K562 (cell line): Measurements from ENCODE around the gene HOXB5. TPM values are rescaled to one million over a fixed set of nuclear protein-coding genes. Genes with fewer than 3 reads are reported as not detected.

Experiments
- ATF7 ChIP-seq: fragments of 450-650 bp; IDR thresholded peaks from 2 replicates; pipeline ENCODE4 v1.7.1; 2014; ENCODE audit warnings: mild to moderate bottlenecking, moderate library complexity
- BACH1 ChIP-seq: fragments of 200-800 bp; sonication (Bioruptor generic); IDR thresholded peaks from 2 replicates; pipeline ENCODE4 v1.6.1; 2016; ENCODE audit warnings: missing genetic modification characterization, missing compliant biosample characterization
- BHLHE40 ChIP-seq: IDR thresholded peaks from 2 replicates; pipeline ENCODE4 v1.6.1; 2011; ENCODE audit warnings: low read length, improper control_type of control experiment
- CCNT2 ChIP-seq: IDR thresholded peaks from 2 replicates; pipeline ENCODE4 v1.6.1; 2011; ENCODE audit warnings: borderline replicate concordance, low read depth, mild to moderate bottlenecking, moderate library complexity, mixed read lengths, low read length; ENCODE audit not compliant: insufficient read length; ENCODE audit errors: extremely low read depth
- EHMT2 ChIP-seq: fragments of 450-650 bp; IDR thresholded peaks from 2 replicates; pipeline ENCODE4 v1.6.1; 2018; ENCODE audit warnings: antibody characterized with exemption
- HSF4 ChIP-seq: fragments of 250-450 bp; sonication (Bioruptor Pico); IDR thresholded peaks from 2 replicates; pipeline ENCODE4 v2.1.2; 2022; ENCODE audit warnings: mild to moderate bottlenecking, moderate library complexity, borderline replicate concordance
- KAT7 ChIP-seq: sonication (generic); formaldehyde crosslinking; IDR thresholded peaks from 2 replicates; pipeline ENCODE4 v1.8.0; 2022; ENCODE audit warnings: missing genetic modification reagents, mild to moderate bottlenecking, borderline replicate concordance
- MAFK ChIP-seq: IDR thresholded peaks from 2 replicates; pipeline ENCODE4 v1.6.1; 2011; ENCODE audit warnings: low read length, improper control_type of control experiment
- NR2C1 ChIP-seq, 2 experiments: fragments of 450-650 bp; IDR thresholded peaks; 2 replicates each; pipeline ENCODE4 v1.6.1; 2017; ENCODE audit warnings: mild to moderate bottlenecking in 2 of 2, antibody characterized with exemption in 1 of 2, inconsistent platforms in 1 of 2, missing compliant biosample characterization in 1 of 2, missing genetic modification characterization in 1 of 2
- PYGO2 ChIP-seq: fragments of 450-650 bp; IDR thresholded peaks from 2 replicates; pipeline ENCODE4 v1.6.1; 2016; ENCODE audit warnings: mild to moderate bottlenecking, missing genetic modification characterization, moderate library complexity, missing compliant biosample characterization
- RFX7 ChIP-seq: fragments of 250-450 bp; sonication (Bioruptor Pico); IDR thresholded peaks from 2 replicates; pipeline ENCODE4 v1.5.1; 2021; ENCODE audit warnings: mild to moderate bottlenecking
- SMAD1 ChIP-seq: fragments of 150-350 bp; IDR thresholded peaks from 2 replicates; pipeline ENCODE4 v1.6.1; 2014; ENCODE audit warnings: low read length, low read depth; ENCODE audit not compliant: partially characterized antibody
- SMARCE1 ChIP-seq: fragments of 450-650 bp; IDR thresholded peaks from 2 replicates; pipeline ENCODE4 v1.7.1; 2016; ENCODE audit warnings: mild to moderate bottlenecking
- TRIM24 ChIP-seq, 2 experiments: fragments of 450-650 bp; IDR thresholded peaks; 2 replicates each; pipeline ENCODE4 v1.6.1; 2016
- YY1 ChIP-seq, 3 experiments: IDR thresholded peaks; 2 replicates each; pipeline ENCODE4 v1.6.1; 2011; ENCODE audit warnings: low read length in 2 of 3, mild to moderate bottlenecking in 2 of 3, moderate library complexity in 2 of 3, borderline replicate concordance in 1 of 3, control low read depth in 1 of 3, low read depth in 1 of 3; ENCODE audit not compliant: insufficient read depth in 3 of 3, insufficient replicate concordance in 2 of 3, control insufficient read depth in 1 of 3, insufficient read length in 1 of 3; ENCODE audit errors: extremely low read depth in 1 of 3
- ZNF175 ChIP-seq: fragments of 200-800 bp; sonication (Bioruptor generic); IDR thresholded peaks from 2 replicates; pipeline ENCODE4 v1.6.1; 2016; ENCODE audit warnings: low read depth, mild to moderate bottlenecking, missing genetic modification characterization, missing compliant biosample characterization
- ZNF551 ChIP-seq: fragments of 250-450 bp; sonication (Bioruptor Pico); IDR thresholded peaks from 2 replicates; pipeline ENCODE4 v1.5.0; 2021; ENCODE audit warnings: mild to moderate bottlenecking, moderate library complexity
- ZNF830 ChIP-seq: fragments of 250-450 bp; sonication (Bioruptor Pico); IDR thresholded peaks from 2 replicates; pipeline ENCODE4 v1.5.0; 2021; ENCODE audit warnings: mild to moderate bottlenecking
- polyA plus RNA-seq, 8 experiments: library from polyadenylated mRNA; depleted of rRNA in 4 of 8; stranded (reverse) in 5 of 8; unstranded in 3 of 8; fragments of >200 nt; fragmentation: Nextera tagmentation in 2 of 8; fragmentation: Illumina TruSeq in 1 of 8; extraction: Ambion mirVana in 2 of 8; extraction: Trizol in 1 of 8; gene quantifications; 2 replicates each; pipeline versions ENCODE4 v1.2.1 to v1.2.3, GENCODE V29; 2011 to 2014; ENCODE audit warnings: inconsistent platforms in 1 of 8, missing spikeins in 1 of 8
- total RNA-seq, 7 experiments: library from RNA; depleted of rRNA in 6 of 7; stranded (reverse); fragments of >200 nt in 6 of 7; fragmentation: Illumina TruSeq in 2 of 7; extraction: Trizol in 2 of 7; gene quantifications; 2 replicates each; pipeline versions ENCODE4 v1.2.1 to v1.2.3, GENCODE V29; 2011 to 2021; ENCODE audit warnings: low replicate concordance in 1 of 7
- TF ChIP-seq, protein P1 (sequence below), 3 experiments: fragments of 200-800 bp in 1 of 3; fragments of 250-450 bp in 1 of 3; fragments of 450-650 bp in 1 of 3; sonication (Bioruptor Pico) in 1 of 3; sonication (Bioruptor generic) in 1 of 3; formaldehyde crosslinking in 1 of 3; IDR thresholded peaks; 2 replicates each; pipeline versions ENCODE4 v1.6.1 to v1.8.0; 2016 to 2022; ENCODE audit warnings: mild to moderate bottlenecking in 2 of 3, missing genetic modification characterization in 2 of 3, missing compliant biosample characterization in 1 of 3, moderate library complexity in 1 of 3
- TF ChIP-seq, protein P2 (sequence below): sonication (generic); formaldehyde crosslinking; IDR thresholded peaks from 2 replicates; pipeline ENCODE4 v1.8.1; 2023; ENCODE audit warnings: mild to moderate bottlenecking, missing genetic modification reagents
- TF ChIP-seq, protein P3 (sequence below), 2 experiments: fragments of 200-800 bp in 1 of 2; sonication (Bioruptor generic) in 1 of 2; sonication (generic) in 1 of 2; formaldehyde crosslinking in 1 of 2; IDR thresholded peaks in 1 of 2; conservative IDR thresholded peaks in 1 of 2; 2 replicates each; pipeline versions ENCODE4 v1.5.0 to v1.6.1; 2016 to 2020; ENCODE audit warnings: missing compliant biosample characterization in 1 of 2, missing genetic modification characterization in 1 of 2, missing genetic modification reagents in 1 of 2
- TF ChIP-seq, protein P4 (sequence below): fragments of 250-450 bp; sonication (Bioruptor Pico); IDR thresholded peaks from 2 replicates; pipeline ENCODE4 v1.6.1; 2021; ENCODE audit warnings: mild to moderate bottlenecking

The HOXB5 gene
- total and polyA plus RNA-seq, 9 of the 15 experiments (the other 6 are each of a cell fraction or from before 2014, with no cell fraction given), result 0.24 to 2.7 (median 0.65) TPM

DNA sequence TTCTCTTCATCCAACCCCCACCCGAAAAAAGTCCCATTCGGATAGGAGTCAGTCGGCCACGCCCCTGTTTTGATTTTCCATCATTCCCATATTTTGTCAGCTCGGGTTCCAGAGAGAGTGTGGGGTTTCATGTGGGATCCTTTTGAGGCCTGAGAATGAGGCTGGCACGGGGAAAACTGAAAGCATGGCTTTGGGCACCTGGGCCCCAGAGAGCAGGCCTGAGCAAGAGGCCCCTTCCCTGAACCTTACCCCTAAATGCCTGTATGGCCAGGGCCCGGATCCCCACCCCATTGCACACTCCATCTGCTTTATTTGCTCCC lies 10.9 kb downstream of the HOXB5 start (continued):
- no peak for TF ChIP-seq KAT7 (CRISPR knock-in tag)
- no peak for TF ChIP-seq TRIM24 (IDR thresholded peaks at IDR 0.05)
- TF ChIP-seq BACH1 (tag), result peak; percentile 66; the same call in 1 of the 2 replicates
- no peak for TF ChIP-seq YY1 (IDR thresholded peaks at IDR 0.05; ENCODE audit: borderline replicate concordance in 1 of 3, control insufficient read depth in 1 of 3, extremely low read depth in 1 of 3, insufficient read depth in 3 of 3, insufficient read length in 1 of 3, insufficient replicate concordance in 2 of 3, low read depth in 1 of 3, low read length in 2 of 3)
- no peak for TF ChIP-seq SMARCE1
- TF ChIP-seq ZNF830 (CRISPR knock-in tag), result 0 out of 2 replicates have a peak, but pooled peaks have one; percentile 37
- TF ChIP-seq EHMT2, result no peak
- no peak for TF ChIP-seq BHLHE40
- TF ChIP-seq HSF4 (CRISPR knock-in tag), result no peak
- TF ChIP-seq, protein P1, sequence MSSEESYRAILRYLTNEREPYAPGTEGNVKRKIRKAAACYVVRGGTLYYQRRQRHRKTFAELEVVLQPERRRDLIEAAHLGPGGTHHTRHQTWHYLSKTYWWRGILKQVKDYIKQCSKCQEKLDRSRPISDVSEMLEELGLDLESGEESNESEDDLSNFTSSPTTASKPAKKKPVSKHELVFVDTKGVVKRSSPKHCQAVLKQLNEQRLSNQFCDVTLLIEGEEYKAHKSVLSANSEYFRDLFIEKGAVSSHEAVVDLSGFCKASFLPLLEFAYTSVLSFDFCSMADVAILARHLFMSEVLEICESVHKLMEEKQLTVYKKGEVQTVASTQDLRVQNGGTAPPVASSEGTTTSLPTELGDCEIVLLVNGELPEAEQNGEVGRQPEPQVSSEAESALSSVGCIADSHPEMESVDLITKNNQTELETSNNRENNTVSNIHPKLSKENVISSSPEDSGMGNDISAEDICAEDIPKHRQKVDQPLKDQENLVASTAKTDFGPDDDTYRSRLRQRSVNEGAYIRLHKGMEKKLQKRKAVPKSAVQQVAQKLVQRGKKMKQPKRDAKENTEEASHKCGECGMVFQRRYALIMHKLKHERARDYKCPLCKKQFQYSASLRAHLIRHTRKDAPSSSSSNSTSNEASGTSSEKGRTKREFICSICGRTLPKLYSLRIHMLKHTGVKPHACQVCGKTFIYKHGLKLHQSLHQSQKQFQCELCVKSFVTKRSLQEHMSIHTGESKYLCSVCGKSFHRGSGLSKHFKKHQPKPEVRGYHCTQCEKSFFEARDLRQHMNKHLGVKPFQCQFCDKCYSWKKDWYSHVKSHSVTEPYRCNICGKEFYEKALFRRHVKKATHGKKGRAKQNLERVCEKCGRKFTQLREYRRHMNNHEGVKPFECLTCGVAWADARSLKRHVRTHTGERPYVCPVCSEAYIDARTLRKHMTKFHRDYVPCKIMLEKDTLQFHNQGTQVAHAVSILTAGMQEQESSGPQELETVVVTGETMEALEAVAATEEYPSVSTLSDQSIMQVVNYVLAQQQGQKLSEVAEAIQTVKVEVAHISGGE (CRISPR knock-in tag; IDR thresholded peaks at IDR 0.05), result no peak; a peak in 1 of 6 replicates
- no peak for TF ChIP-seq RFX7 (CRISPR knock-in tag)
- TF ChIP-seq ATF7, result no peak
- TF ChIP-seq SMAD1, result no peak
- no peak for TF ChIP-seq NR2C1 (IDR thresholded peaks at IDR 0.05)
- TF ChIP-seq NR2C1 (tag; IDR thresholded peaks at IDR 0.05), result no peak
- TF ChIP-seq, protein P2, sequence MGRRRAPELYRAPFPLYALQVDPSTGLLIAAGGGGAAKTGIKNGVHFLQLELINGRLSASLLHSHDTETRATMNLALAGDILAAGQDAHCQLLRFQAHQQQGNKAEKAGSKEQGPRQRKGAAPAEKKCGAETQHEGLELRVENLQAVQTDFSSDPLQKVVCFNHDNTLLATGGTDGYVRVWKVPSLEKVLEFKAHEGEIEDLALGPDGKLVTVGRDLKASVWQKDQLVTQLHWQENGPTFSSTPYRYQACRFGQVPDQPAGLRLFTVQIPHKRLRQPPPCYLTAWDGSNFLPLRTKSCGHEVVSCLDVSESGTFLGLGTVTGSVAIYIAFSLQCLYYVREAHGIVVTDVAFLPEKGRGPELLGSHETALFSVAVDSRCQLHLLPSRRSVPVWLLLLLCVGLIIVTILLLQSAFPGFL (CRISPR knock-in tag), result no peak
- TF ChIP-seq, protein P3, sequence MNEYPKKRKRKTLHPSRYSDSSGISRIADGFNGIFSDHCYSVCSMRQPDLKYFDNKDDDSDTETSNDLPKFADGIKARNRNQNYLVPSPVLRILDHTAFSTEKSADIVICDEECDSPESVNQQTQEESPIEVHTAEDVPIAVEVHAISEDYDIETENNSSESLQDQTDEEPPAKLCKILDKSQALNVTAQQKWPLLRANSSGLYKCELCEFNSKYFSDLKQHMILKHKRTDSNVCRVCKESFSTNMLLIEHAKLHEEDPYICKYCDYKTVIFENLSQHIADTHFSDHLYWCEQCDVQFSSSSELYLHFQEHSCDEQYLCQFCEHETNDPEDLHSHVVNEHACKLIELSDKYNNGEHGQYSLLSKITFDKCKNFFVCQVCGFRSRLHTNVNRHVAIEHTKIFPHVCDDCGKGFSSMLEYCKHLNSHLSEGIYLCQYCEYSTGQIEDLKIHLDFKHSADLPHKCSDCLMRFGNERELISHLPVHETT (CRISPR knock-in tag; conservative IDR thresholded peaks at IDR 0.05 in 1 of 2, IDR thresholded peaks at IDR 0.05 in 1 of 2), result 0 out of 4 replicates have a peak, but pooled peaks of 1 of the 2 experiments have one; percentile 34
- TF ChIP-seq MAFK, result no peak
- TF ChIP-seq CCNT2, result no peak
- no peak for TF ChIP-seq ZNF175
- no peak for TF ChIP-seq ZNF551 (CRISPR knock-in tag)
- TF ChIP-seq, protein P4, sequence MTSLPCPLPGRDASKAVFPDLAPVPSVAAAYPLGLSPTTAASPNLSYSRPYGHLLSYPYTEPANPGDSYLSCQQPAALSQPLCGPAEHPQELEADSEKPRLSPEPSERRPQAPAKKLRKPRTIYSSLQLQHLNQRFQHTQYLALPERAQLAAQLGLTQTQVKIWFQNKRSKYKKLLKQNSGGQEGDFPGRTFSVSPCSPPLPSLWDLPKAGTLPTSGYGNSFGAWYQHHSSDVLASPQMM, result no peak
- TF ChIP-seq PYGO2 (tag), result no peak
